DOHH2 (cell line): ENCODE measurements around the gene LYPD5.
"Not testable (repeated sequence)": the region's sequence is repeated elsewhere in the genome, so short reads cannot be mapped to it uniquely, and the experiment has no call there.

Experiments
- EZH2phosphoT487 ChIP-seq: fragments of 200-600 bp; sonication (generic); IDR thresholded peaks from 2 replicates; pipeline ENCODE4 v1.6.1; 2017; ENCODE audit warnings: borderline replicate concordance, mild to moderate bottlenecking, antibody characterized with exemption, low read length, moderate library complexity, mixed read lengths
- TF ChIP-seq, protein P1 (sequence below): fragments of 200-600 bp; sonication (generic); IDR thresholded peaks from one replicate; pipeline ENCODE4 v1.5.1; 2014; ENCODE audit warnings: antibody characterized with exemption, mild to moderate bottlenecking, low read depth, low read length; ENCODE audit not compliant: poor library complexity, severe bottlenecking

DNA sequence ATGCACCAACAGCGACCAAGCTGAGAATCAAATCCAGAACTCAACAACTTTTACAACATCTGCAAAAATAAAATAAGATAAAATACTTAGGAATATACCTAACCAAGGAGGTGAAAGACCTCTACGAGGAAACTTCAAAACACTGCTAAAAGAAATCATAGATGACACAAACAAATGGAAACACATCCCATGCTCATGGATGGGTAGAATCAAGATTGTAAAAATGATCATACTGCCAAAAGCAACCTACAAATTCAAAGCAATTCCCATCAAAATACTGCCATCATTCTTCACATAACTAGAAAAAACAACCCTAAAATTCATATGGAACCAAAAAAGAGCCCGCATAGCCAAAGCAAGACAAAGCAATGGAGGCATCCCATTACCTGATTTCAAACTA is 21.6 kb upstream of the LYPD5 start:
- TF ChIP-seq, protein P1, sequence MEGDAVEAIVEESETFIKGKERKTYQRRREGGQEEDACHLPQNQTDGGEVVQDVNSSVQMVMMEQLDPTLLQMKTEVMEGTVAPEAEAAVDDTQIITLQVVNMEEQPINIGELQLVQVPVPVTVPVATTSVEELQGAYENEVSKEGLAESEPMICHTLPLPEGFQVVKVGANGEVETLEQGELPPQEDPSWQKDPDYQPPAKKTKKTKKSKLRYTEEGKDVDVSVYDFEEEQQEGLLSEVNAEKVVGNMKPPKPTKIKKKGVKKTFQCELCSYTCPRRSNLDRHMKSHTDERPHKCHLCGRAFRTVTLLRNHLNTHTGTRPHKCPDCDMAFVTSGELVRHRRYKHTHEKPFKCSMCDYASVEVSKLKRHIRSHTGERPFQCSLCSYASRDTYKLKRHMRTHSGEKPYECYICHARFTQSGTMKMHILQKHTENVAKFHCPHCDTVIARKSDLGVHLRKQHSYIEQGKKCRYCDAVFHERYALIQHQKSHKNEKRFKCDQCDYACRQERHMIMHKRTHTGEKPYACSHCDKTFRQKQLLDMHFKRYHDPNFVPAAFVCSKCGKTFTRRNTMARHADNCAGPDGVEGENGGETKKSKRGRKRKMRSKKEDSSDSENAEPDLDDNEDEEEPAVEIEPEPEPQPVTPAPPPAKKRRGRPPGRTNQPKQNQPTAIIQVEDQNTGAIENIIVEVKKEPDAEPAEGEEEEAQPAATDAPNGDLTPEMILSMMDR: not testable (repeated sequence)
- not testable (repeated sequence) for TF ChIP-seq EZH2phosphoT487
